Thymus (tissue), 11 donors: ENCODE results near the gene ZNF615. TPM values are rescaled to one million over a fixed set of nuclear protein-coding genes. Genes with fewer than 3 reads are reported as not detected.
"Not testable (repeated sequence)": the region's sequence is repeated elsewhere in the genome, so short reads cannot be mapped to it uniquely, and the experiment has no call there.

Source experiments
- DNase-seq, 9 donors: peaks; one replicate each; pipeline ENCODE4 v3.0.0-alpha.2; 2013; ENCODE audit warnings: low spot score in 9 of 9, low read depth in 6 of 9, missing footprints in 1 of 9
- H3K27ac ChIP-seq, 2 donors: one replicate each; pipeline ENCODE4 v1.5.1; 2013; ENCODE audit warnings: control low read depth in 1 of 2, low read depth in 1 of 2, low read length in 1 of 2, mild to moderate bottlenecking in 1 of 2, moderate library complexity in 1 of 2
- H3K27me3 ChIP-seq, 2 donors: one replicate each; pipeline ENCODE4 v1.5.1; 2013; ENCODE audit warnings: low read length in 1 of 2; ENCODE audit not compliant: control insufficient read depth in 2 of 2, insufficient read depth in 1 of 2
- H3K36me3 ChIP-seq, 2 donors: one replicate each; pipeline ENCODE4 v1.5.1; 2013; ENCODE audit warnings: low read length in 1 of 2, mild to moderate bottlenecking in 1 of 2, moderate library complexity in 1 of 2; ENCODE audit not compliant: control insufficient read depth in 2 of 2, insufficient read depth in 2 of 2
- H3K4me1 ChIP-seq, 2 donors: one replicate each; pipeline ENCODE4 v1.5.1; 2013; ENCODE audit warnings: low read length in 2 of 2; ENCODE audit not compliant: control insufficient read depth in 2 of 2, insufficient read depth in 2 of 2
- H3K4me3 ChIP-seq, 2 donors: one replicate each; pipeline ENCODE4 v1.5.1; 2013; ENCODE audit warnings: low read length in 2 of 2, control low read depth in 1 of 2, mild to moderate bottlenecking in 1 of 2
- H3K9me3 ChIP-seq, 2 donors: one replicate each; pipeline ENCODE4 v1.5.1; 2013; ENCODE audit warnings: low read length in 1 of 2, mild to moderate bottlenecking in 1 of 2; ENCODE audit not compliant: control insufficient read depth in 2 of 2, insufficient read depth in 1 of 2
- WGBS: extraction: QIAGEN DNeasy Blood & Tissue Kit; methylation state at CpG from one replicate; pipeline ENCODE4 v1.1.7; 2013; 5-methylcytosine and 5-hydroxymethylcytosine counted together
- polyA plus RNA-seq: library from polyadenylated mRNA; stranded (reverse); fragments of 200-250 nt; gene quantifications from one replicate; pipeline ENCODE4 v1.2.3, GENCODE V29; 2013
- total RNA-seq: library from RNA; stranded (reverse); fragments of 120-200 nt; gene quantifications from one replicate; pipeline ENCODE4 v1.2.4, GENCODE V29; 2013
- donor health status: healthy.

The ZNF615 gene
- total and polyA plus RNA-seq, 2 donors: 5.3 to 6.9 TPM

GRCh38 chr19:51986309-51987291 lies 21.4 kb downstream of the ZNF615 start, which contains the start of gene ZNF350:
Gene ZNF350 (minus strand): TSS chr19:51986840. CDS start chr19:51974360, 12,480 bp downstream.
- WGBS: 3% methylated on average over 33 of the region's 33 CpGs
- peaks cover 0 to 5% of the 10 kb centered on the region in 2 donors for H3K36me3 ChIP-seq
- H3K27me3 ChIP-seq: no peaks in the 10 kb centered on the region
- H3K27ac ChIP-seq: peak within 1 kb of the TSS; percentile 63 to 68
- H3K4me3 ChIP-seq: peak within 1 kb of the TSS; percentile 88 to 94
- DNase-seq: peak; percentile 77 to 96 (median 88)
- peaks cover 6 to 57% of the 10 kb centered on the region in 2 donors for H3K9me3 ChIP-seq
- H3K4me1 ChIP-seq: peaks cover 0 to 4% of the 10 kb centered on the region in 2 donors

- H3K27ac ChIP-seq: no peak overlapping the region
- H3K4me3 ChIP-seq: no peak overlapping the region
- H3K9me3 ChIP-seq: peaks cover 13 to 52% of the 10 kb centered on the region in 2 donors
- no peaks in the 10 kb centered on the region for H3K27me3 ChIP-seq
- no peak for DNase-seq
- H3K36me3 ChIP-seq: peaks cover 2 to 11% of the 10 kb centered on the region in 2 donors
- 98% methylated on average over 4 of the region's 4 CpGs for WGBS
- peaks cover 0 to 4% of the 10 kb centered on the region in 2 donors for H3K4me1 ChIP-seq
These were observed 24.6 kb downstream of the ZNF615 start for GRCh38 chr19:51983361-51983760.

GRCh38 chr19:51980926-51981325 lies 27.1 kb downstream of the ZNF615 start:
- DNase-seq, H3K4me3 ChIP-seq, H3K27ac ChIP-seq, H3K27me3 ChIP-seq, H3K4me1 ChIP-seq: not testable (repeated sequence)
- H3K36me3 ChIP-seq: peaks cover 2 to 11% of the 10 kb centered on the region in 2 donors
- peaks cover 12 to 45% of the 10 kb centered on the region in 2 donors for H3K9me3 ChIP-seq
- 98% methylated on average over 6 of the region's 6 CpGs for WGBS

- H3K4me3 ChIP-seq: no peak overlapping the region
- no peaks in the 10 kb centered on the region for H3K4me1 ChIP-seq
- H3K27ac ChIP-seq: no peak overlapping the region
- WGBS: 97% methylated on average over 6 of the region's 6 CpGs
- peaks cover 14 to 42% of the 10 kb centered on the region in 2 donors for H3K9me3 ChIP-seq
- no peaks in the 10 kb centered on the region for H3K27me3 ChIP-seq
- no peak for DNase-seq
- peaks cover 2 to 15% of the 10 kb centered on the region in 2 donors for H3K36me3 ChIP-seq
These were observed 27.8 kb downstream of the ZNF615 start for GRCh38 chr19:51980116-51980736.

DNA sequence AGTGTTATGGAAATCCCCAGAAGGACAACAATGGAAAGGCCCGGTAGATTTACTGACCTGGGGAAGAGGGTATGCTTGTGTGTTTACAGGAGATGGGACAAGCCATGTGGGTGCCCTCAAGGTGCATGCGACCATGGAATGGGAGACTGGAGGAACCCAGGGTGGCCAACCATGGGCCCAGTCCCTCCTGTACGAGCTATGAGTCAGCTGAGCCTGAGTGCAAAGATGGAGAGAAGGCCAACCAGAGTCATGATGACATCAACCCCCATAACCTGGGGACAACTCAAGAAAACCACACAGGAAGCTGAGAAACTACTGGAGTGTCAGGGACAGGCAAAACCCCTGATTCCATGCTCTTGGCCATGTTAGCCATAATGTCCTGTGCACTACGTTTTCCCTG lies 29.1 kb downstream of the ZNF615 start:
- no peaks in the 10 kb centered on the region for H3K27me3 ChIP-seq
- WGBS: 96% methylated on average over 4 of the region's 4 CpGs
- DNase-seq: no peak
- no peaks in the 10 kb centered on the region for H3K4me1 ChIP-seq
- H3K27ac ChIP-seq: no peak overlapping the region
- peaks cover 18 to 44% of the 10 kb centered on the region in 2 donors for H3K9me3 ChIP-seq
- H3K4me3 ChIP-seq: no peak overlapping the region
- peaks cover 11 to 18% of the 10 kb centered on the region in 2 donors for H3K36me3 ChIP-seq

DNA sequence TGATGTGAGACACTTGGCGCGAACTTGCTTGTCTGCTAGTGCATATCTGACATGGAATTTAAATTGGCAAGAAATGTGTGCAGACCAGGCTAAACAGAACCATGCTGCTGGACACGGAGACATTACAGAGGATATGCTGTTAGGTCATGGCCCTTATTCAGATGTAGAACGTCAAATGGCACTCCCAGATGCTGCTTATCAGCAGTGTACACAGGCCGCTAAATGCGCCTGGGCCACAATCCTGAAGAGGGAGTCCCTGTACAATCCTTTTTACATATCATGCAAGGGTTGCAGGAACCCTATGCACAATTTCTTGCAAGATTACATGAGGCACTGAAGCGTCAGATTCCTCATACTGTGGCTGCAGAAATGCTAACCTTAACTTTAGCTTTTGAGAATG lies 30.7 kb downstream of the ZNF615 start:
- WGBS: 87% methylated on average over 7 of the region's 7 CpGs
- H3K36me3 ChIP-seq: peaks cover 22 to 26% of the 10 kb centered on the region in 2 donors

GRCh38 chr19:51976852-51977251 lies 31.2 kb downstream of the ZNF615 start:
- no peak for DNase-seq
- no peaks in the 10 kb centered on the region for H3K4me1 ChIP-seq
- no peaks in the 10 kb centered on the region for H3K27me3 ChIP-seq
- peaks cover 22 to 31% of the 10 kb centered on the region in 2 donors for H3K36me3 ChIP-seq
- no peak overlapping the region for H3K27ac ChIP-seq
- WGBS: 98% methylated on average over 3 of the region's 3 CpGs
- peaks cover 26 to 42% of the 10 kb centered on the region in 2 donors for H3K9me3 ChIP-seq
- no peak overlapping the region for H3K4me3 ChIP-seq

More for the DNA sequence above, 30.7 kb downstream of the ZNF615 start:
- DNase-seq: no peak
- no peak overlapping the region for H3K4me3 ChIP-seq
- H3K27me3 ChIP-seq: no peaks in the 10 kb centered on the region
- no peaks in the 10 kb centered on the region for H3K4me1 ChIP-seq
- H3K9me3 ChIP-seq: peaks cover 26 to 39% of the 10 kb centered on the region in 2 donors
- no peak overlapping the region for H3K27ac ChIP-seq

- H3K4me3 ChIP-seq, H3K4me1 ChIP-seq, H3K27ac ChIP-seq, DNase-seq, H3K27me3 ChIP-seq: not testable (repeated sequence)
- Histone ChIP-seq H3K9me3 (peaks cover 29 to 48% of the 10 kb centered on the region in 2 donors), H3K36me3 (peaks cover 30 to 35% of the 10 kb centered on the region in 2 donors)
- WGBS: 98% methylated on average over 17 of the region's 17 CpGs
These were observed 32.2 kb downstream of the ZNF615 start for GRCh38 chr19:51975787-51976186.

DNA sequence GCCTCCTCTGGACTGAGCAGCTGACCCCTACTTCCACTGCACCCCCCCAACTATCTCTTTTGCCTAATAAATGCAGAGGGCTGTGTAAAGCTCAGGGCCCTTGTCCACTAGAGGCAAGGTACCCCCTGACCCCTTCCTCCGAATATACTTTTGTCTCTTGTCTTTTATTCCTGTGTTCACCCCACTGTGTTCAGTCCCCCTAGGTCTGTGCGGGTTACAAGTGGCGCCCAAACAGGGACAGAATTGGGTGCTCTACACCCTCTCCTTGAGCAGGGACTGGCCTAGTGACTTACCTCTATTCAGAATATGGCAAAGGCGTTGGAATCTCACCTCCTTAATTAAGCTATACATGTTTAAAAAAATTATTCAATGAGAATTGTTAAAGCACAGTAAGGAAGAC lies 36.4 kb downstream of the ZNF615 start:
- no peaks in the 10 kb centered on the region for H3K27me3 ChIP-seq
- no peak overlapping the region for H3K4me3 ChIP-seq
- H3K36me3 ChIP-seq: peaks cover 50 to 68% of the 10 kb centered on the region in 2 donors
- no peak overlapping the region for H3K27ac ChIP-seq
- 97% methylated on average over 4 of the region's 4 CpGs for WGBS
- H3K9me3 ChIP-seq: peaks cover 44 to 54% of the 10 kb centered on the region in 2 donors
- peak in 3 of 9 donors; percentile 14 to 57 (median 18) for DNase-seq
- no peaks in the 10 kb centered on the region for H3K4me1 ChIP-seq
